Naive B cell (primary cell): ENCODE measurements around the gene ELP6. TPM values are rescaled to one million over a fixed set of nuclear protein-coding genes. Genes with fewer than 3 reads are reported as not detected.
A peak's percentile ranks its signal among the peaks of the same experiment; 100 is the strongest.
"Not testable (repeated sequence)": the region's sequence is repeated elsewhere in the genome, so short reads cannot be mapped to it uniquely, and the experiment has no call there.

Experiments used
- ATAC-seq, 2 donors: fragments of 150-1000 bp; cut with Tn5 transposase; 2 replicates each; pipeline ENCODE4 v1.10.0; 2021; ENCODE audit warnings: low read depth in 2 of 2, mild to moderate bottlenecking in 2 of 2, moderate library complexity in 2 of 2
- DNase-seq: peaks from one replicate; pipeline ENCODE4 v3.0.0; 2022
- H3K27ac Mint-ChIP-seq, 6 donors: one replicate each; pipeline ENCODE4 v1.8.0; 2020 to 2022; ENCODE audit warnings: mild to moderate bottlenecking in 6 of 6, mixed read lengths in 6 of 6, moderate library complexity in 5 of 6, inconsistent platforms in 2 of 6
- H3K27me3 Mint-ChIP-seq, 3 donors: one replicate each; pipeline ENCODE4 v1.8.0; 2021 to 2022; ENCODE audit warnings: mixed read lengths in 3 of 3, mild to moderate bottlenecking in 1 of 3
- H3K36me3 Mint-ChIP-seq, 2 donors: one replicate each; pipeline ENCODE4 v1.8.0; 2020 to 2022; ENCODE audit warnings: mixed read lengths in 2 of 2, inconsistent platforms in 1 of 2, mild to moderate bottlenecking in 1 of 2
- H3K4me1 Mint-ChIP-seq, 3 donors: one replicate each; pipeline ENCODE4 v1.8.0; 2020 to 2022; ENCODE audit warnings: mixed read lengths in 3 of 3, inconsistent platforms in 1 of 3, mild to moderate bottlenecking in 1 of 3, moderate library complexity in 1 of 3
- H3K4me3 Mint-ChIP-seq, 8 donors: one replicate each; pipeline ENCODE4 v1.8.0; 2020 to 2022; ENCODE audit warnings: mild to moderate bottlenecking in 8 of 8, mixed read lengths in 8 of 8, moderate library complexity in 8 of 8, inconsistent platforms in 2 of 8
- H3K9me3 Mint-ChIP-seq, 7 donors: one replicate each; pipeline ENCODE4 v1.8.0; 2020 to 2022; ENCODE audit warnings: mixed read lengths in 7 of 7, mild to moderate bottlenecking in 5 of 7, inconsistent platforms in 2 of 7, moderate library complexity in 1 of 7
- polyA plus RNA-seq, 6 donors: library from polyadenylated mRNA; unstranded; fragments of 300-500 nt; fragmentation: Illumina TruSeq; gene quantifications; one replicate each; pipeline ENCODE4 v1.2.3, GENCODE V29; 2021; ENCODE audit warnings: low read depth in 6 of 6

Gene ELP6
- polyA plus RNA-seq, 6 donors from 2014 or later = 28.4 to 59.9 (median 38.7) TPM

DNA sequence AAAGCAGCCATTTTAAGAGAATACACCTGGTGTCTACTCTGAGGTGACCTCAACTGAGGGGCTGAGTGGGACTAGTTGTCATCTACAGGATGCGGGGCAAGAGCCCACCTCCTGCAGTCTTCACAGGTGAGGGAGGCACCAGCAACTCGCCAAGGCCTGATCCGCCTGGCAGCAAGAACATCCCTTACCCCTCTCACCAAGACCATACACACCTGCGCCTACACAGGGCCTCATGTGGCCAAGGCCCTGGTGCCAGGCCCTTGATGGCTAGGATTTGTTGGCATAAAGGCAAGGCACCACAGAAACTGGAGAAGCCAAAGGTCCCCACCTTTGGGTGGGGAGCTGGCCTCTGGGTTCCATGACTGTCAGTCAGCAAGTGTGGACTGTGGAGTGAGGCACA, 18.4 kb downstream of the ELP6 start:
- Mint-ChIP-seq H3K4me3 (no peak overlapping the region), H3K4me1 (peaks cover 19 to 38% (median 24%) of the 10 kb centered on the region in 3 donors)
- no peak for DNase-seq

DNA sequence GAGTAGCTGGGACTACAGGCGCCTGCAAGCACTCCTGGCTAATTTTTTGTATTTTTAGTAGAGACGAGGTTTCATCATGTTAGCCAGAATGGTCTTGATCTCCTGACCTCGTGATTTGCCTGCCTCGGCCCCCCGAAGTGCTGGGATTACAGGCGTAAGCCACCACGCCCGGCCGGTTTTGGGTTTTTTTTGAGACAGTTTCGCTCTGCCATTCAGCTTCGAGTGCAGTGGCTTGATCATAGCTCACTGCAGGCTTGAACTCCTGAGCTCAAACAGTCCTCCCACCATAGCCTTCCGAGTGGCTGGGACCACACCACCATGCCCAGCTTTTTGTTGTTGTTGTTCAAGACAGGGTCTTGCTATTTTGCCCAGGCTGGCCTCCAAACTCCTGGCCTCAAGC, 21.7 kb downstream of the ELP6 start:
- no peaks in the 10 kb centered on the region for H3K27me3 Mint-ChIP-seq
- peak overlapping the region in 4 of 6 donors; percentile 36 to 76 (median 67) for H3K27ac Mint-ChIP-seq
- no peaks in the 10 kb centered on the region for H3K9me3 Mint-ChIP-seq
- peaks cover 4 to 6% of the 10 kb centered on the region in 2 donors for H3K36me3 Mint-ChIP-seq
- ATAC-seq = peak; percentile 28 to 49
- DNase-seq = no peak
- H3K4me3 Mint-ChIP-seq = peak overlapping the region in 6 of 8 donors; percentile 16 to 80 (median 66)
- H3K4me1 Mint-ChIP-seq = peaks cover 15 to 35% (median 19%) of the 10 kb centered on the region in 3 donors

More for the DNA sequence above, 18.4 kb downstream of the ELP6 start:
- Mint-ChIP-seq H3K9me3 (no peaks in the 10 kb centered on the region), H3K36me3 (peaks cover 12 to 22% of the 10 kb centered on the region in 2 donors), H3K27me3 (no peaks in the 10 kb centered on the region), H3K27ac (no peak overlapping the region)
- no peak for ATAC-seq

DNA sequence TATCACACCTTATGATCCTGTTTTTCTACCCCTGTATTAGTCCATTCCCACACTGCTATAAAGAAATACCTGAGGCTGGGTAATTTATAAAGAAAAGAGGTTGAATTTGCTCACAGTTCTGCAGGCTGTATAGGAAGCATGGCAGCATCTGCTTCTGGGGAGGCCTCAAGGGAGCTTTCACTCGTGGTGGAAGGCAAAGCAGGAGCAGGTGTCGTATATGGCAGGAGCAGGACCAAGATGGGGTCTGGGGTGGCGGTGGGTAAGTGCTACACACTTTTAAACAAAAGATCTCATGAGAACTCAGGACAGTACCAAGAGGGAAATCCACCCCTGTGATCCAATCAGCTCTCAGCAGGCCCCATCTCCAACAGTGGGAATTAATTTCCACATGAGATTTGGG, 22.3 kb downstream of the ELP6 start:
- peaks cover 4 to 5% of the 10 kb centered on the region in 2 donors for H3K36me3 Mint-ChIP-seq
- H3K27ac Mint-ChIP-seq = peak overlapping the region in 4 of 6 donors; percentile 36 to 87 (median 62)
- H3K4me3 Mint-ChIP-seq = peak overlapping the region in 4 of 8 donors; percentile 27 to 77 (median 66)
- DNase-seq = no peak
- no peaks in the 10 kb centered on the region for H3K9me3 Mint-ChIP-seq
- ATAC-seq = peak; percentile 3 to 17
- H3K4me1 Mint-ChIP-seq = peaks cover 15 to 35% (median 19%) of the 10 kb centered on the region in 3 donors
- no peaks in the 10 kb centered on the region for H3K27me3 Mint-ChIP-seq

DNA sequence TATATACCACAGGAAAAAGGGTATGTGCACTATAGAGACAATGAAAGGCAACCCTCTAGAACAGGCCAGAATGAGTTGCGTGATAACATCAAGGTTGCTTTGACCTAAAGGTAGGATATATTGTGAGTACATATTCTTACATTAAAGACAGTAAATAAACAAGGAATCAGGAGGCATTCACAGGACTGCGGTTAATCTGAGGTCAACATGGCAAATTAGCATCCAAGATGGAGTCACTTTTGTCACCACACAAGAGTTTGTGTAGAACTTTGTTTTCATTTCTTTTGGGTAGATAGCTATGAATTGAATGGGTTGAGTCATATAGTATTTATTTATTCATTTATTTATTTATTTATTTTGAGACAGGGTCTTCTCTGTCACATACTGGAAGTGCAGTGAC, 26.2 kb downstream of the ELP6 start:
- DNase-seq = no peak
- no peak overlapping the region for H3K4me3 Mint-ChIP-seq
- peaks cover 8 to 19% (median 10%) of the 10 kb centered on the region in 3 donors for H3K4me1 Mint-ChIP-seq
- ATAC-seq = no peak
- H3K9me3 Mint-ChIP-seq = no peaks in the 10 kb centered on the region
- no peaks in the 10 kb centered on the region for H3K27me3 Mint-ChIP-seq
- no peak overlapping the region for H3K27ac Mint-ChIP-seq
- H3K36me3 Mint-ChIP-seq = no peaks in the 10 kb centered on the region

DNA sequence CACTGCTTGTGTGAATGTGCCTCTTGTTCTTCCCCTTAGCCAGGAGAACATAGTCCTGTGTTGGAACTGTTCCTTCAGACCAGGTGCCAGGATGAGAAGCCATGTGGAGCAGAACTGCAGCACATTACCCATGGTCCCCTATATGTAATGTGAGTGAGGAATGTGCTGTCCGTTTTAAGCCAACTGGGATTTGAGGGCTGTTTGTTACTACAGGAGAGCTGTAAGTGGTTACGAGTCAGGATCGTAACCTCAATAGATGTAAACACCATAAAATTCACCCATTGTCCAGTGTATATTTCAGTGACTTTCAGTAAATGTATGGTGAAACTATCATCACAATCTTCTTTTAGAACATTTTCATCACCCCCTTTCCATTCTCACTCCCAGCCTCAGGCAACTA, 27.7 kb downstream of the ELP6 start:
- Mint-ChIP-seq H3K27me3 (no peaks in the 10 kb centered on the region), H3K9me3 (no peaks in the 10 kb centered on the region), H3K4me1 (peaks cover 0 to 16% (median 4%) of the 10 kb centered on the region in 3 donors), H3K27ac (no peak overlapping the region), H3K36me3 (no peaks in the 10 kb centered on the region), H3K4me3 (no peak overlapping the region)
- ATAC-seq = no peak
- DNase-seq = no peak

DNA sequence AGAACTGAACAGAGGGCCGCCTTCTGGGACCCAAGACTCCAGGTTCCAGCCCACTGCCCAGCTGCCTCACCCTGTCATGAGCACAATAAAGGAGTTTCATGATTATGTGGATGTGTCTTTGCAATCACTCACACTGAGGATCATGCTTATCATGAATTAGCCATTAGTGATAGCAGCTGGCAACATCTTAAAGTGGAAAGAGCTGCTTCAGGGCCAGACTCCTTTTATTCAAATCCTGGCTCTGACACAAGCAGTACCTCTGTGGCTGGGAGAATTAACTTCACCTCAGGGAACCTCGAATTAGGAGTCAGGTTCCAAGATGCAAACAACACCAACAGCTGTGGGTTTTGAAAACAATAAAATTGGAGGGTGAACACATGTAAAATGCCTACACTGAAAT, 31.1 kb downstream of the ELP6 start:
- no peaks in the 10 kb centered on the region for H3K36me3 Mint-ChIP-seq
- peak overlapping the region in 1 of 8 donors; percentile 61 for H3K4me3 Mint-ChIP-seq
- ATAC-seq = no peak
- no peak overlapping the region for H3K27ac Mint-ChIP-seq
- no peak for DNase-seq
- H3K9me3 Mint-ChIP-seq = no peaks in the 10 kb centered on the region
- no peaks in the 10 kb centered on the region for H3K27me3 Mint-ChIP-seq
- peaks cover 0 to 23% (median 5%) of the 10 kb centered on the region in 3 donors for H3K4me1 Mint-ChIP-seq

DNA sequence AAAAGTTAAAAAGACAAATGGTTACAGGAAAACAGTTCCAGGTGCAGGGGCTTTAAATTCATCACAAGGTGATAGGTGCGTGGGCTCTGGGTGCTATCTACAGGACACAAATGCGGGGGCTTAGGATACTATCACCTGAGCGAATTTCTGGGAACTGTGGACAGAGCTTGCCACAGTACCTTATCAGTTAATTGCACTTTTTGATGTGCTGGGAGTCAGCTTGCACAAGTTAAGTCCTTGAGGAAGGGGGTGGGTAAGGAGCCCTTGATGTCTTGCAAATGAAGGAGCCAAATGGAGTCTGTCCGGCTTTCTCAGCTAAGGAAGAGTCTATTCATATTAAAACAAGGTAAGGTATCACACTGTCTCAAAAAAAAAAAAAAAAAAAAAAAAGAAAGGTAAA, 31.7 kb downstream of the ELP6 start:
- H3K27ac Mint-ChIP-seq = peak overlapping the region in 1 of 6 donors; percentile 49
- DNase-seq, H3K4me3 Mint-ChIP-seq, H3K27me3 Mint-ChIP-seq, ATAC-seq, H3K9me3 Mint-ChIP-seq, H3K36me3 Mint-ChIP-seq: not testable (repeated sequence)
- H3K4me1 Mint-ChIP-seq = peaks cover 4 to 28% (median 9%) of the 10 kb centered on the region in 3 donors

DNA sequence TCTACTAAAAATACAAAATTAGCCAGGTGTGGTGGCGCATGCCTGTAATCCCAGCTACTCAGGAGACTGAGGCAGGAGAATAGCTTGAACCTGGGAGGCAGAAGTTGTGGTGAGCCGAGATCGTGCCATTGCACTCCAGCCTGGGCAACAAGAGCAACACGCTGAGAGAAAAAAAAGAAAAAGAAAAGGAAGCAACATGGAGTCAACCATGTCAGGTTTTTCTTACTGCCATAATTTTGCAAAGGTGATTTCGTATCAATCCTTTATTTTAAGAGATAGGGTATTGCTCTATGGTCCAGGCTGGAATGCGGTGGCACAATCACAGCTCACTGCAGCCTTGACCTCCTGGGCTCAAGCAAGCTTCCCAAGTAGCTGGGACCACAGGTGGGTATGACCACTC, 33.2 kb downstream of the ELP6 start:
- not testable (repeated sequence) for H3K27ac Mint-ChIP-seq, H3K9me3 Mint-ChIP-seq, ATAC-seq, DNase-seq, H3K36me3 Mint-ChIP-seq, H3K27me3 Mint-ChIP-seq
- Mint-ChIP-seq H3K4me3 (peak overlapping the region in 1 of 8 donors; percentile 2), H3K4me1 (peaks cover 4 to 39% (median 20%) of the 10 kb centered on the region in 3 donors)

DNA sequence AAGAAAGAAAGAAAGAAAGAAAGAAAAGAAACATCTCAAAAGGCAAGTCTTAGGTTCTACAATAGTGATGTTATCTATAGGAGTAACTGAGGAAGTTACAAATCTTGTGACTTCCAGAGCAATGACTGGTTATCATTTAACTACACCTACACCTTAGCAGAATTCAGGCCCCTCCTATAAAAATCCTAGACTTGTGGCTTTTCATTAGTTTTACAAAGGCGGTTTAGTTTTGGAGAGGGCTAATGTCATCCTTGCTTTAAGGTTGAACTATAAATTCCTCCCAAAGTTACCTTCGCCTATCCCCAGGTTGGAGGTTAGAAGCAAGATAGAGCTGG, 33.7 kb downstream of the ELP6 start:
- peaks cover 8 to 44% (median 25%) of the 10 kb centered on the region in 3 donors for H3K4me1 Mint-ChIP-seq
- no peaks in the 10 kb centered on the region for H3K9me3 Mint-ChIP-seq
- H3K27me3 Mint-ChIP-seq = no peaks in the 10 kb centered on the region
- no peaks in the 10 kb centered on the region for H3K36me3 Mint-ChIP-seq
- ATAC-seq = no peak
- peak overlapping the region in 1 of 8 donors; percentile 2 for H3K4me3 Mint-ChIP-seq
- DNase-seq = no peak
- no peak overlapping the region for H3K27ac Mint-ChIP-seq

DNA sequence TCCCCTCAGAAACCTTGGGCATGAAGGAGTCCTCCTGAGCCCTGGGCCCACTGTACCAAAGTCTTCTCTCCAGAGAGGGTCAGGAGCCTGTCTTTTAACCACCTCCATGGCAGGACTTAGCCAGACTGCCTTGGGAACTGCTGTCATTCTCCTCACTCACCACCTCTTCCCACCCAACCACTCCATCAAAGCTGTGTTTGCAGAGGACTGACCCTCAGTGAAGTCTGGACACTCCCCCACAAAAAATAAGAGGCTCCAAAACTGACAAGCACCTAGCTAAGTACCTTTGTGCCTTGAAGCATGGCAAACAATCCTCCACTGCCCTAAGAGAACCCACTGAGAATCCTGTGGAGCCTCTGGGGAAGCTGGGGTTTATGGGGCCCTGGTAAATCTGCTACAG, 35.5 kb downstream of the ELP6 start:
- Mint-ChIP-seq H3K4me3 (peak overlapping the region in 5 of 8 donors; percentile 22 to 69 (median 37)), H3K36me3 (no peaks in the 10 kb centered on the region), H3K9me3 (no peaks in the 10 kb centered on the region), H3K4me1 (peaks cover 16 to 60% (median 40%) of the 10 kb centered on the region in 3 donors), H3K27ac (peak overlapping the region in 2 of 6 donors; percentile 37 to 41), H3K27me3 (no peaks in the 10 kb centered on the region)
- ATAC-seq (no peak), DNase-seq (no peak)

DNA sequence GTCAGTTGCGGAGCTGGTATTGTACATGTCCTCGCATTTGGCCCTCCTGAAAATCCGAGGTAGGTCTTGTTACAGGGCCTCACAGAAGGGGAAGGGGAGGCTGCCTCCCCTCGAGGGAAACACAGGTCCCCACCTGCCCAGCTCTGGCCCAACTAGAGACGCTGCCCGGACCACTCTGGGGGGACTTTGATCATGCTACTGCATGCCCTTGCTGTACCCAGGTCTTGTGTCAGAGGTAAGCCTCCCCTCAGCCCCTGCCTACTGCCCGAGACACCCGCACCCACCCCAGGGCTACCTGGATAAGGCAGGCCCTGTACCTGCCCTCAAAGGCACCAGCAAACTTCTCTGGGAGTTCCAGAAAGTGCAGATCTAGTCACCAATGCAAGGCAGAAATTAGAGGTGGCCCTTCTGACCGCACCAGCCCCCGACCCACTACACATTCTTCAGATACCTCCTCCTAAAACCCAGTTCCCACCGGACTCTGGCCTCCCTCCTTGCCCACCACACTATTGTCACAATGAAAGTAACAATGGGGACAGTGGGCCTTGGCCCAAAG, 36.8 kb downstream of the ELP6 start:
- ATAC-seq (no peak), DNase-seq (no peak)
- no peaks in the 10 kb centered on the region for H3K9me3 Mint-ChIP-seq
- H3K27ac Mint-ChIP-seq = peak overlapping the region in 5 of 6 donors; percentile 38 to 90 (median 76)
- H3K4me1 Mint-ChIP-seq = peaks cover 16 to 59% (median 41%) of the 10 kb centered on the region in 3 donors
- no peaks in the 10 kb centered on the region for H3K36me3 Mint-ChIP-seq
- H3K27me3 Mint-ChIP-seq = no peaks in the 10 kb centered on the region
- peak overlapping the region; percentile 29 to 97 (median 90) for H3K4me3 Mint-ChIP-seq

DNA sequence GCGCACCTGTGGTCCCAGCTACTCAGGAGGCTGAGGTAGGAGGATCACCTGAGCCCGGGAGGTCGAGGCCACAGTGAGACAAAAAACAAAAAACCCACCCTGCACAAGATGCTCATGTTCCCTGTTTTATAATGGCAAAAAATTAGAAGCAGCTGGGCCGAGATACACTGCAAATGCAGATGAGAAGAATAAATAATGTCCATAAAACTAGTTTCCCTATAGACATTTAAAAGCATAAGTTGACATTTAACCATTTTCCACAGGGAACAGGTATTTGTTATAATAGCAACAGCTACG, 37.2 kb downstream of the ELP6 start:
- no peaks in the 10 kb centered on the region for H3K9me3 Mint-ChIP-seq
- ATAC-seq (no peak), DNase-seq (no peak)
- peak overlapping the region; percentile 84 to 97 (median 91) for H3K4me3 Mint-ChIP-seq
- no peaks in the 10 kb centered on the region for H3K36me3 Mint-ChIP-seq
- H3K4me1 Mint-ChIP-seq = peaks cover 17 to 54% (median 43%) of the 10 kb centered on the region in 3 donors
- peak overlapping the region in 5 of 6 donors; percentile 81 to 96 (median 90) for H3K27ac Mint-ChIP-seq
- no peaks in the 10 kb centered on the region for H3K27me3 Mint-ChIP-seq

DNA sequence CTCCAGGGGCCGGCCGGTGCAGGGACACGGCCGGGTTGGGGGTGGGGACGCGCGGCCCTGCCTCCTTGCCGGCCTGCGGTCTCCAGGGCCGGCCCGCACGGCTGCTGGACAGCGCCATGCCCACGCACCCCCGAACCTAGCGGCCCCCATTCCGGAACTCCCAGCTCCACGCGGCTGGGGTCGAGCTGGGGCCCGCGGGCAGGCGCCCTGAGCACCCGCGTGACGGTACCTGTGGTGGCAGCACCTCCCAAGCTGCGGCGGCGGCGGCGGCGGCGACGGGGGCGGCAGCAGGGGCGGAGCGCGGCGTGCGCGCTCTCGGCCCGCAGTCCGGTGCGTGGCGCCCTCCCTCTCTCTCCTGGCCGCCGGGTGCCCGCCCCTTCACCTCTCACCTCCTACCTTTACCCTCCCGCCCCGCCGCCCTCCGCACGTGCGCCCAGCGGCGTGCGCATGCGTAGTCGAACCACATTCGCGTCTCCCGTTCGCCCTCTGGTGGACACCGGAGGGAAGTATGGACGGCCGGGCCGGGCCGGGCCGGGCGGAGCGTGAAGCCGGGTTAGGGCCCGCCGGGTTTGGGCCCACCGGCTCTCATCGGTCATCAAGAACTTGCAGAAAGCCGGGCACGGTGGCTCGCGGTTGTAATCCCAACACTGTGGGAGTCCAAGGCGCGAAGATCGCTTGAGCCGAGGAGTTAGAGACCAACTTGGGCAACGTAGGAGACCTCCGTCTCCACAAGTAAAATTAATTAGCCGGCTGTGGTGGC, 37.8 kb downstream of the ELP6 start, which contains the start of gene SCAP:
Gene SCAP (minus strand): TSS at position 372 of the 760 bp plus-strand sequence. CDS start 32,948 bp downstream, outside the sequence.
- peaks cover 23 to 54% (median 46%) of the 10 kb centered on the region in 3 donors for H3K4me1 Mint-ChIP-seq
- peak; percentile 93 for DNase-seq
- peak within 1 kb of the TSS; percentile 85 to 96 (median 92) for H3K27ac Mint-ChIP-seq
- H3K36me3 Mint-ChIP-seq = no peaks in the 10 kb centered on the region
- H3K4me3 Mint-ChIP-seq = peak within 1 kb of the TSS; percentile 84 to 97 (median 92)
- H3K27me3 Mint-ChIP-seq = no peaks in the 10 kb centered on the region
- ATAC-seq = peak; percentile 90 to 91
- no peaks in the 10 kb centered on the region for H3K9me3 Mint-ChIP-seq

DNA sequence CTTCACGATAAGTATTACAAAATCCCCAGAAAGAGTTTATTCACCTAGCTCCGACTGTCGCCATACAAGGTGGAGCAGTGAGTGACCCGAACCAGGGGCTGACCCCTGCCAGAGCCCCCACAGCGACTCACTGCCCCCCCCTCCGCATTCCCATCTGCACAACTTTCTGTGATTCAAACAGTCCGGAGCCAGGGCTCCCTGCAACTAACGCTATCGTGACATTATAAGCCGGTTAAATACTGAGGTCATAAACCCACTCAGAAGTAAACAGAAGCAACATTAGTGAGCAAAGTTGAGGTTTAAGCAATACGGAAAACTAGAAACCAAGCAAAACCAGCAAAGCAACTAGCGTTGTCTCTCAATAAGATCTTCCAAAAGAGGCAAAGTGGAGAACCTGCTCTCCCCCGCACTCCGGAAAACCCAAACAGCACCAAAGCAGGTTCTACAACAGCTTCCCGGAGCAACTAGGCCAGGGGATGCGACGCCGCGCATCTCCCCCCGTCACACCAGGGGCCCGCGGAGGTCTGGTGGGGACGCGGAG, 38.4 kb downstream of the ELP6 start:
- Mint-ChIP-seq H3K27me3 (no peaks in the 10 kb centered on the region), H3K9me3 (no peaks in the 10 kb centered on the region), H3K4me3 (peak overlapping the region; percentile 84 to 95 (median 90)), H3K36me3 (no peaks in the 10 kb centered on the region), H3K4me1 (peaks cover 25 to 59% (median 49%) of the 10 kb centered on the region in 3 donors), H3K27ac (peak overlapping the region; percentile 75 to 93 (median 87))
- DNase-seq = no peak
- ATAC-seq = peak; percentile 35 to 41
